GM21737 (cell line): ENCODE measurements around the gene CYFIP1.

ENCODE experiments used
- ATAC-seq: cut with Tn5 transposase; IDR thresholded peaks from one replicate; pipeline ENCODE4 v1.9.1; 2021; ENCODE audit warnings: mild to moderate bottlenecking, moderate library complexity; ENCODE audit not compliant: unreplicated experiment

CYFIP1 gene

DNA sequence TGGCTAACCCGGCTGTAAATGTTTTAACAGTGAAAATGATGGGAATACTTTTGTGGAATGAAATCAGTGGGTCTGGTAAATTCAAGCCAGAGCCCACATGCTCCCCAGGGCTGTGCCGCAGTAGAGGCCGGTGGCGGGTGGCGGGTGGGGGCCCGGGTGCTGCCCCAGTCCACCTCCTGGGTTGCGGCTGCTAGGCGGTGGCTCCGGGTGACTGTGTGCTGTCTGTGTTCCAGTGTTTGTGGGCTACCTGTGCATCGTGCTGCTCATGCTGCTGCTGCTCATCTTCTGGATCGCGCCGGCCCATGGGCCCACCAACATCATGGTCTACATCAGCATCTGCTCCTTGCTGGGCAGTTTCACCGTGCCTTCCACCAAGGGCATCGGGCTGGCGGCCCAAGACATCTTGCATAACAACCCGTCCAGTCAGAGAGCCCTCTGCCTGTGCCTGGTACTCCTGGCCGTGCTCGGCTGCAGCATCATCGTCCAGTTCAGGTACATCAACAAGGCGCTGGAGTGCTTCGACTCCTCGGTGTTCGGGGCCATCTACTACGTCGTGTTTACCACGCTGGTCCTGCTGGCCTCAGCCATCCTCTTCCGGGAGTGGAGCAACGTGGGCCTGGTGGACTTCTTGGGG lies 156.6 kb downstream of the CYFIP1 start:
- ATAC-seq = no peak

DNA sequence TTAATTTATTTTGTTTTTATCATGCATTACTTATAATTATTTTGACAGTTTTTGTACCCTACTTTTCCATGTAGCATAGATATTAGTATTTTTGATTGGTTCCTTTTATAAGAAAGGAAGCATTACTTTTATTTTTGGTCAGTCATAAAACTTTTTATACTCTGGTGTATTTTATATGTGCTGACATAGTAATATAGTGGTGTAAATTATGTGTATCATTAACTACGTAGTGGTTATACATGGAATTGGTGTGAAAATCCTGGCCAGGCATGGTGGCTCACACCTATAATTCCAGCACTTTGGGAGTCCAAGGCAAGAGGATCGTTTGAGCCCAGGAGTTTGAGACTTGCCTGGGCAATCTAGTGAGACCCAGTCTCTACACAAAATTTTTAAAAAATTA lies 160.5 kb downstream of the CYFIP1 start:
- no peak for ATAC-seq
